HG03439 (cell line): ENCODE measurements around the gene TNFAIP8.

Experiments
- ATAC-seq: cut with Tn5 transposase; IDR thresholded peaks from one replicate; pipeline ENCODE4 v1.9.1; 2021; ENCODE audit warnings: mild to moderate bottlenecking, moderate library complexity; ENCODE audit not compliant: unreplicated experiment

The TNFAIP8 gene

DNA sequence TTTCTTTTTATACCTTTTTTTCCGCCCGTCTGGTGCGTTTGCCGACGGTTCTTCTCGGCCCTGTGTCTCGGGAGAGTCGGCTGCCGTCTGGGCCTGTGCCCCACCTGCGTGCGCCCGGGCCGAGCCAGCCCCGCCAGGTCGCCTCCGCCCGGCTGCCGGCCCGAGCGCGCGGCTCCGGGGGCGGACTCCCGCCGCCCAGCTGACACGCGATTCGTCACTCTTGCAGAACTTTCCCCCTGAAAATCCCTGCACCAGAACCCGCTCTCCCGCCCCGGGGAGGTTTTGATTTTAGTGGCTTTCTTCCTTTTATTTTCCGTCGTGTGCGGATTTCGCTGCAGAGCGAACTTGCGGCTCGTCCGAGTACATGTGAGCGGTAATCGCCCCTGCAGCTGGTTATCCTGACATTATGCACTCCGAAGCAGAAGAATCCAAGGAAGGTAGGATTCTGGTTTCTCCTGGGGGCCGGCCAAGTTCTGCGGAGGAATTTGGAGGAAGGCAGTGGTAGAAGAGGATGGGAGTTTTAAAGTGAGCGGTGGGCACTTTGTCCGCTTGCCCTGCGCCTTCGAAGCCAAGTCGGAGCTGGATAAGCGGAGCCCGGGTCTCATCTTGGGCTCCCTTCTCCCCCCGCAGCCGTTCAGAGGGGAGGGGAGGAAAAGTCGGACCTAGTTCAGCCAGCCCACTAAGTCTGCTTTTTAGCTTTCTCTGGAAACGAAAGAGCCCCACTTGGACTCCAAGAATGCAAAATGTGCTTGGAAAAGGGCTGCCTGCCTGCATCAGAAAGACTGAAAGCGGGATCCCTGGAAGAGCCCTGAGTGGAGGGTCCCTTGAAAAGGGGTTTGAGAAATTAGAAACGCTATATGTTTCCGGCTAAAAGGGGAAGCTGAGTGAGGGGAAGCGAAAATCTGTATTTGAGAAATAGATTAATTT lies at the start of gene TNFAIP8:
TNFAIP8 (plus strand) TSS at position 335 of the 927 bp plus-strand sequence; CDS start at position 407, 72 bp downstream.
- ATAC-seq = peak; percentile 42

- ATAC-seq = no peak
These were observed 48.6 kb upstream of the TNFAIP8 start for GRCh38 chr5:119307170-119307569.

GRCh38 chr5:119309326-119309725 lies 46.5 kb upstream of the TNFAIP8 start:
- no peak for ATAC-seq

DNA sequence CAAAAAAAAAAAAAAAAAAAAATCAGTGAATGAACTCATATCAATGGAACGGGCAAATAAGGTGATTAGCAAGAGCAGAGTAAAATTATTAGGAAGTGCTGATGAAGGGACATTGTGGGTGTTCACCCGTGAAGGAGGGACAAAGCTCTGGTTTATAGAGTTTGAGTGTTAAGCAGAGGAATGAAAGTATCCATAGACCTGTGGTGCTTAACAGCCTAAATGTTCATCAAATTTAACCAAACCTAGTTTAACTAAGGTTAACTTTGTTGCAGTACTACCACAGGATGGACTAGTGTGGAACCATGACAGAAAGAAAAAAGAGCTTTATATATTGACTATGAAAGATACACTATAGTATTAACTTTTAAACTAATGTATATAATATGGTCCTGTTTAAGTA lies 44.1 kb upstream of the TNFAIP8 start:
- ATAC-seq = no peak

DNA sequence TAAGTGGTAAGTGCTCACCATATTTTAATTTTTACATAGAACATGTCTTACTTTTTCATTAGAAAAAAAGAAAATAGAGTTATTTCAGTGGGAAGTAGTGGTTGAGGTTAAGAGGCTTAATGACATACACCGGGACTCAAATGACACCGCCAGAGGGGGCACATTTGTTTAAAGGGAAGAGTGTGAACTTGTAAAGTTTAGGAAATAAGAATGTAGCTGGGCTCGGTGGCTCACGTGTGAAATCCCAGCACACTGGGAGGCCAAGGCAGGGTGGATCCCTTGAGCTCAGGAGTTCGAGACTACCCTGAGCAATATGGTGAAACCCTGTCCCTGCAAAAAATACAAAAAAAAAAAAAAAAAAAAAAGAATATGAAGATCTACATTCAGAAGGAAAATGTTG lies 43.4 kb upstream of the TNFAIP8 start:
- ATAC-seq = no peak

GRCh38 chr5:119313197-119313596 lies 42.6 kb upstream of the TNFAIP8 start:
- no peak for ATAC-seq

DNA sequence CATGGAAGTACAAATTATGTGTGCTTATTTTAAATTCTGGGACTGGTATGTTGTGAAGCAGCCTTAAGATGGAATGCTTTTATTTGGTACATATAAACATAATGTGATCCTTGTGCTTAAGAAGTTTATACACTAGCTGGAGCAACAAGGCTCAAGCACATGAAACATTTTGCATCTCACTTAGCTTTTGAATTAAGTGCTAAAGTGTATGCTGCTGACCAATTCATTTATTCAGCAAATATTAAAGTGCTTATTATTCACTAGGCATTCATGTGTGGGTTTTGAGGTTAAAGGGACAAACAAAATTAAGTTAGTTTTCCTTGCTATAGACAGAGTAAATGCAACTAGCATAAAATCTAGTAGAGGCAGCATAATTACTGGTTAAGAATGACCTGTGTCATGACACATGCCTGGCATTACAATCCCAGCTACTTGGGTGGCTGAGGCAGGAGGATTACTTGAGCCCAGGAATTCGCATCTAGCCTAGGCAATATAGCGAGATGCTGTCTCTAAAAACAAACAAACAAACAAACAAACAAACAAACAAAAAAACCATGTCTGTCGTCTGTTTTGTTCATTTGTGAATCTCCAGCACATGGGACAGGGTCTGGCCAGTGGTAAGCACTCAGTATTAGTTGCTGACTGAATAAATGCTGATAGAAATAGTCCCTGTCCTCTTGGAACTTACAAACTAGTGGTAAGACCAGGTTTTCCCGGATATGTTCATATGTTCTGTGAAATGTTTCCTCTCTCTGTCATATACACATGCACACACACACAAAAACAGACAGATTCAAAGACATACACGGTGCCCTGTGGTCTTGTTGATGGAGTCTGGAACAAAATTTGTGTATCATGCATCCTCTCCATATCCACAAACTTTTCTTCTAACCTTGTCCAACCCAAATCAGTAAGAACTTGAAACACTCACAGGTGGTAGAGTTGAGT lies 41.9 kb upstream of the TNFAIP8 start:
- ATAC-seq = no peak

GRCh38 chr5:119315516-119315949 lies 40.3 kb upstream of the TNFAIP8 start:
- peak; percentile 85 for ATAC-seq

- ATAC-seq = no peak
These were observed 39.7 kb upstream of the TNFAIP8 start for GRCh38 chr5:119316086-119316485.

GRCh38 chr5:119316906-119317305 lies 38.9 kb upstream of the TNFAIP8 start:
- no peak for ATAC-seq

- peak; percentile 44 for ATAC-seq
These were observed 37.4 kb upstream of the TNFAIP8 start for GRCh38 chr5:119318256-119318894.

- ATAC-seq = no peak
These were observed 36.4 kb upstream of the TNFAIP8 start for GRCh38 chr5:119319401-119319800.

GRCh38 chr5:119319890-119320289 lies 35.9 kb upstream of the TNFAIP8 start:
- no peak for ATAC-seq

DNA sequence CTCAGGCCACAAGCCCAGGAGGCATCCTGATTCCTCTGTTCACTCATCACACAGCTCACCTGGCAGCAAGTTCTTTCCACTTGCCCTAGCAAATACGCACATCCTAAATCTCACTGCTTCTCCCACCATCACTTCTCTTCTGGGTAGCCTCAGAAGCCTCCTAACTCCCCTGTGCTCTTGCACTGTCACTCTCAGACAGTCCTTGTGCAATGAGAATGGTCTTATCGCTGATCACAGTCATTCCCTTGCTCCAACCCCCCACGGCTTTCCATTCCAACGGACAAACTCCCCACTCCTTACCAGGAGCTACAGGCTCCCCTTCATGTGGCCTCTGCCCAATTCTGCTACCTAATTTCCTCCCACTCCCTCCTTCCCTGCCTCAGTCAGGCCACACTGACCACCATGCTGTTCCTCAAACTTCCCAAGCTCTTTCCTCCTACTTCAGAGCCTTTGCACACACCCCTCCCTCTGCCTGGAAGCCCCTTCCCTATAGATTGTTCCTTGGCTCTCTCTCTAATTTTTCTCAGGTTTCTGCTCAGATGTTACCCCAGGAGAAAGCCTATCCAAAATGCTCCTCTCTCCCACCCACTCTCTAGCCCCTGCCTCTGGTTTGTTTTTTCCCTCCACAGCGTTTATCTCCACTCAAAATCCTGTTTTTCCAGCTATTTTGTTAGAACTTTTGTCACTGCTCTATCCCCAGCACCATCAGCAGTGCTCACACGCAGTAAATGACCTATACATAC lies 34.1 kb upstream of the TNFAIP8 start:
- no peak for ATAC-seq

- ATAC-seq = no peak
These were observed 33.4 kb upstream of the TNFAIP8 start for GRCh38 chr5:119322312-119322947.

DNA sequence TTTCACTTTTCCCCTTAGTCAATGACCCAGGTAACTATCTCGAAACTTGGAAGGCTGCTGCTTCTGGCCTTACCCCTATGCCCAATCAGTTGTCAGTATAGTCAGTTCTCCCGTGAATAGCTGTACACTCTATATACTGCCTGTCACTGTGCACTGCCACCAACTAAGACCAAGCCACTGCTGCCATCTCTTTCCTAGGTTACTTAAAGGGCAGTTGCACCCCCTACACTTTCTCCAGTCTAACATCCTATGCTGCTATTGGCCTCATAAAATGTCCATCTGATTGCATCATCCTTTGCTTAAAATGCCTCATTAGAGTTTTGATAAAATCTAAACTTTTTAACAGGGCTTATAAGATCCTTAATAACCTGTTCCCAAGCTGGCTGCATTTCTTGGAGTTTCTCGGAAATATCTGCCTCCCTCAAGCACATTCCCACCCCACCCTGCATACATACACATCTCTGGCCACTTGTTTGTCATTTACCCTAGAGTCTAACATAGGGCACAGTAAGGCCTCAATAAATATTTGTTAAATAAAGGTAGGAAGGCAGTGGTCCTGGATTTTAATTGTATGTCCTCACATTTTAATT lies 32.8 kb upstream of the TNFAIP8 start:
- ATAC-seq = no peak

DNA sequence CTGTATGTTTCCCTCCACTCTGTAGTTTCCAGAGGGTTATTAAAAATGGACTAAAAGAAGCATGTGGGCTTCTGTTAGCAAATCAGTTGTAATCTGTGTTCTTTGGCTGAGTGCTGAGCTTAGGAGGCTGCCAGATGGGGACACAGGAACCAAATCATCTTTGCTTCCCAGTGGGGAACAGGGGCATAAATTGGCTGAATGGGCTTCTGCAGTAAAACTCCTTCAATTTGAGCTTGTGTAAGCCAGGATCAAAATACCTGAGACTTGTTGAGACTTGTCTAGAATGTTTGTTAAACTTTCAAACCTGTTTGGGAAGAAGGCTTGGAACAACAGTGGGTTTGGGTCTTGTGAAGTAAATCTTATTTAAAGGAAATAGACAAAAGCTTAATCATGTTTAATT lies 32.2 kb upstream of the TNFAIP8 start:
- no peak for ATAC-seq

GRCh38 chr5:119324842-119325241 lies 31.0 kb upstream of the TNFAIP8 start:
- no peak for ATAC-seq

GRCh38 chr5:119327018-119327417 lies 28.8 kb upstream of the TNFAIP8 start:
- ATAC-seq = no peak
